HG03103 (cell line): Measurements from ENCODE around the gene PTTG1IP.

Experiments
- ATAC-seq: cut with Tn5 transposase; IDR thresholded peaks from one replicate; pipeline ENCODE4 v1.9.1; 2021; ENCODE audit warnings: low read depth; ENCODE audit not compliant: unreplicated experiment

PTTG1IP gene

DNA sequence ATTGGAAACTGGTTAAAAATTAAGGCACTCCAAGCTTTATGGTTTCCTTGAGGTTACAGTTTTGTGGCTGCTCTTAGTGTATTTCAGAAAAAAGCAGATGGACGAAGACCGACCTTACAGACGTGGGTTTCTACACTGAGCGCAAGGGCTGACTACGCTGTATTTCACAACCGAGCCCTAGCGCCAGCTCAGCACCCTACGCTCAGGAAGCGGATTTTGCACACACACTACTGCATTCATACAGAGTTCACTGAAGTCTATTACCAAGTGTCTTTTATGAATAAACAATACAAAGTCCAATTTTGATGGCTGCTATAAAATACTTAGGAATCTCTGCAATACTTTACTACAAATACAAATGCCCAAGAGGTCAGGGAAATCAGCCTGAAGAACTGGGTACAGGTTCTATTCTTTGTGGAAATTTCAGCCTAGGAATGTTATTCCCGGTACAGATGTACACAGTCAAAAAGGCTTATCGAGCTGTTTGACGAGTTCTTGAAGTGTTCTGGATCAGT is 23.8 kb downstream of the PTTG1IP start:
- ATAC-seq, result no peak

DNA sequence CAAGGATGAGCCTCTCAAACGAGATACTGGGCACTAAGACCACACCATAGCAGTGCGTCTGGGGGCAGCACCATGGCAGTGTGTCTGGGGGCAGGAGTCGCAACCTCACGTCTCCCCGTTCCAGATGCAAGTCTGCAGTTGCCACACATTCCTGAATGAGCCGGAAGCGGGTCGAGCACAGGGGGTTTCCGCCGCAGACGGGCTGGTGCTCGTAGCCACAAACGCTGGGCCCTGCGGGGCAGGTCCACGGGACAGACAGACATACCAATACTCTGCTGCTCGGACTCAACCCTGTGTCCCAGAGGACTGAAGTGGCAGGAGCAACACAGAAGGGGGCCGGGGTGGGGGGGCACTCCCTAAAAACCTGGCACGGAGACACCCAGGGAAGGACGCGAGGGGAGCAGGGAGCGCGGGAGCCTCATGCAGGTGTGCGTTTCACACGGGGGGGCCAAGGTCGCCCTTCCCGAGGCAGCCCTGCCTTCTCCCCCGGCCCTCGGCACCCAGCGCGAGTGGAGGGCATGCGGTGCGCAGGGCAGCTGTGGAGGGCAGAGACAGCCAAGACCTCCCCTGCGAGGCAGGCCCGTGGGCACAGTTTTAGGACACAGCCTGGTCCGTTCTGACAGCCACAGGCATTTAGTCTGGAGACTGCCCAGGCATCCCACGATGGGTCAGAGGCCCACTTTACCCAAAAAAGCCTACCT is 24.5 kb downstream of the PTTG1IP start:
- ATAC-seq, result no peak

DNA sequence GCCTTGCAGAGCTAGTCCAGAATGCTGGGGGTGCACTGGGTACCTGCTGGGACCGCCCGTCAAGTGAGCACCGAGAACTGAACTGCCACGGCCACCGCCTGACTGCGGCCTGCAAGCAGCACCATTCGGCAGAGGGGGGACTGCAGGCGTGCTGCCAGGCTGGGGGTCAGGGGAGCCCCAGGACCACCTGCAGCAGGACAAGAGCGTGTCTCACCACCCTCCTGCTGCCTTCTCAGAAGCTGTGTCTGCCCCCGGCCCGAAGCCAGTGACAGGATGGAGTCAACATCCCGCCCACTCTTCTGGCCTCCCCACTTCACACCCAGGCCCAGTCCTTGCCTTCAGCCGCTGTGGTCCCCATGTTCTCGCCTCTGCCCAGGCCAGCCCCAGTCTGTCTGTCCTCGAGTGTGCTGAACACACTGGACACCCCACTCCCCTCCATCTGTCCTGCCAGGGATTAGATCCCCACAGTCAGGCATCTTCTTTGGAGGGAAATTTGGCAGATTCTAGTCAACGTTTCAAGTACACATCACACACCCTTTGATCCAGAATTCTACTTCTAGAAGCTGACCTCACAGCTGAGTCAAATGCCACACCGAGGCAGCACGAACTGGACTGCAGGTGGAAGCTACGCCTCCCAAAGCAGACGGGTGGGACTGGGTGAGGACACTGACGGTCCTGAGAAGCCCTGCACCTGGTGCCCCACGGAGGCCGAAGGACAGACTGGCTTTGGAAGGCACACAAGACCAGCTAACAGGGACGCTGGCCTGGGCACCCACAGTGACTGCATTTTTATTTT is 26.0 kb downstream of the PTTG1IP start:
- ATAC-seq, result no peak

DNA sequence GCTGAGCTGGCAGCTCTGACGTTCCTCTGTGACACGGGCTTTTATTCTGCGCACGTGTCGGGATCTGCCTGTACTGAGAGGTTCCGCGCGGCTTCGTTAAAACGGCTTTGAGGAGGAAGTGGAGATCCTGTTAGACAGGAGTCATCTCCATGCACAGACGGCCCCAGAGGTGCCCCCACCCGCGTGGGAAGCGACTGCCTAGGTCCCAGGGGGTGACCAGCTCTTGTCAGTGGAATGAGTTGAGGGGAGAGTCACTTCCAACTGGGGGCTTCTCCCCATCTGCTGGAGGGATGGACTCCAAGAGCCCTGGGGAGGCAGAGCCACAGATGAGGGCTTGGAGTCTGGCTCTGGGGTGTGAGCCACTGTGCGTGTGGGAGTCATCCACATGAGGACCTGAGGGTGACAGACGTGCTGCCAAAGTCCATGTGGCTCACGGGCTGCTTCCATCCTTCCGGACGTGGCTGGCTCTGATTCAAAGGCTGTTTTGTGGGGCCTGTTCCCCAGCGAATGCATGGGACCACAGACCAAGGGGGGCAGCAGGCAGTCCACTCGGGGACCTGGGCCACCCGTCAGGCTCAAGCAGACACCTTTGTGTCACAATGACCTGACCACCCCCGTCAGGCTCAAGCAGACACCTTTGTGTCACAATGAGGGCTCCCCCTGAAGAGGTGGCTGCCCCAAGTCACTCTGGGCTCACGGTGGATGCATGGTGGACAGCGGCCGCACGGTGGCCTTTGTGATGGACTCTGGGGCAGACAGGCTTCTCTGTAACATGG is 26.8 kb downstream of the PTTG1IP start:
- ATAC-seq, result no peak

DNA sequence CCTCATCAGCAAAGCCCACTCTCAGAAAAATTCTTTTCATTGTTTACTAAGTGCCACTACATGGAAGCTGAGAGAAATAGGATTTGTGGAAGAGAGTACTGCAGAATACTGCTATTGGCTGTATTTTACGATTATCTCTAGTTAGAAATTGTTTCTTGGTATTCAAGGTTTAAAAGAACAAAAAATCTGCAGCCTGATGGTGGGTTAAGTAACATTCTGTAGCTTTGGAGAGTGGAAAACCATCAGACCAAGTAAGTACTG is 27.3 kb downstream of the PTTG1IP start:
- no peak for ATAC-seq

DNA sequence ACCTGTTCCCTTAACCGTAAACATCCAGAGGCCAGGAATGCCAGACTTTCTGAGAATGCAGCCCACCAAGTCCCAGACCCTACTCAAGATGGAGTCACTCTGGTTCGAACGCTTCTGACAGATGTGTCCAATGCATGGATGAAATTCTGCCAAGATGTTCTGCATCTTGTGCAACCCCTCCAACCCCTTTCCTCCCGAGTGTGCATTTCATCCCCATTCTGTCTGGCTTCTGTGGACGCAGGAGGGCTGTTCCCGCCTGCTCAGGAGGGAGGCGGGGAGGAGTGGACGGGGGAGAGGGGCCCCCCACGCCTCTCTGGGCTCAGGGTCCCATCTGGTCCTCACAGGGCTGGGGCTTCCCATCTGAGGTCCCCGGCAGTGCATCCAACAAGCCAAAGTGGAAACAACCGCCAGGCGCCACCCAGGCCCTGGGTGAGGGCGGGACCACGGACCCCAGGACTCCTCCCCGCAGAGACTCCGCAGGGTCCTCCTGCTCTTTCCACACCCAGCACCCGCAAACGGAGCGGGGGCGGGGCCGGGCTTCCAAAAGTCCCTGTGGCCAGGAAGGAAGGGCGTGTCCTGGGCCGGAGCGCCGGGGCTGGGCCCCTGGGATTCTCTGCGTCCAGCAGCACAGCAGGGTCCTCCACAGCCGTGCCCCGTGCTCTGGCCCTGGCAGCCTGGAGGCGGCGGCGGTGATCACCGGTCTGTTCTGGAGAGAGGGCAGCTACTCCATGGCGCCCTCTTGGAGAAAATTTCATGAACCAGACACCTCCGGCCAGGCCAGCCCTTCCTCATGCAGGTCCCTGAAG is 27.9 kb downstream of the PTTG1IP start:
- ATAC-seq, result peak; percentile 49

DNA sequence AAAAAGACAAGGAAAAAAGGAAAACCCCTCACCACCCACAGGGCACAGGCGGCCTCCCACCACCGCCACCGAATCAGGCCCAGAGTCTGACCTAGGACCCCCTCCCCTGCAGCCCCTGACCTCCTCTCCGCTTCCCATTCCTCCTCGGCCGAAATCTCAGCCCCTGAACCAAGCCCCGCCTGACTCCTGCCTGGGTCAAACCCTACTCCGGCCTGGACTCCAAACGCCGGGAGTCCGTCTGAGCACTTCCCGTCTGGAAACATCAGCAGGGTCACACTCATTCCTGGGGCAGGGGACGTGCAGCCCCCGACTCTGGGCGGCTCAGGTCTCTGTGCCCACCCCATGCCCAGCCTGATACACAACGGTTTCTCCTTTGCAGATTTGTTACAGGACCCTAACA is 29.2 kb downstream of the PTTG1IP start:
- ATAC-seq, result no peak

DNA sequence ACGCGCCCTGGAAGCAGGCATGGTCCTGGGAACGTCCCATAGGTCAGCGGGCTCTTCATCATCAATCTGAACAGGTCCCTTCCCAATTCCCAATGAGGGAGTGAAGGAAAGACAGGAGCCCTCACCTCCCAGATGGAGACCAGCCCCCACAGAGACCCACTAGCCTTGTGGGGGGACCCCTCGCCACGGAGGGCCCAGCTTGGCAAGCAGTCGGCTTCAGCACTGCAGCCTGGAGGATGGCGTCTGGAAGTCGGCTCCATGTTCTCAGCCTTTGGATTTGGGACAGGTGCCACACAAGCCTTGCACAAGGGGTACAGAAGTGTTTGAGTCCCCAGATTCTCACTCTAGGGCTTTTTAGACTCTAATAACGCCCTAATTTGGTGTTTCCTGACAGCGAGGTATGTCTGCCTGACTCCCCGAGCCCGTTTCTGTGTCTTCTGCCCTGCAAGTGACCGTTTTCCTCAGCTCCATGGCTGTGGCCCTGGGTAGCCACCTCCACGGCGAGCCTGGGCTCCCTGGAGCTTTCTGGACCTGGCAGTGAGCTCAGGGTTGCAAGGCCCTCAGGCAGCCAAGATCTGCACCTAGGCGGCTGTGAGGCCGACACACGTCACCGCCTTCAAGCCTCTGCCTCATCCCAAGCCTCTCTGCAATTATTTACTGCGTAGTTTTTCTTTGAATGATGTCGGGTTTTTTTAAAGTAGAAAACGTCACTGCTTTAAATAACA is 30.6 kb downstream of the PTTG1IP start:
- ATAC-seq, result no peak

DNA sequence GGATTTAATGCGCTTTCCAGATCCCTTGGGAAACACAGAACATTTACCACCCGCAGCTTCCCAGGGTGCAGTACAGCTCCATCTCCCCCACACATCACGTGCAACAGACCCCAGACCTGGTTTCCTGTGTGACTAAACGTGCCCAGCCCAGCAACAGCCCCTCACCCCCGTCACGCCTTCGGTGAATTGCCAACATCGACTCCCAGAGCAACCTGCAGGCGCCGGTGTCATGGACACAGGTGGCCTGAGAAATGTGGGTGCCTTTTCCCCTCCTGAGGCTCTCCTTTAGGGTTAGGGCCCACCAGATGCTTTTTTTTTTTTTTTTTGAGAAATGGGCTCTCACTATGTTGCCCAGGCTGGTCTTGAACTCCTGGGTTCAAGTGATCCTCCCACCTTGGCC is 31.4 kb downstream of the PTTG1IP start:
- no peak for ATAC-seq

DNA sequence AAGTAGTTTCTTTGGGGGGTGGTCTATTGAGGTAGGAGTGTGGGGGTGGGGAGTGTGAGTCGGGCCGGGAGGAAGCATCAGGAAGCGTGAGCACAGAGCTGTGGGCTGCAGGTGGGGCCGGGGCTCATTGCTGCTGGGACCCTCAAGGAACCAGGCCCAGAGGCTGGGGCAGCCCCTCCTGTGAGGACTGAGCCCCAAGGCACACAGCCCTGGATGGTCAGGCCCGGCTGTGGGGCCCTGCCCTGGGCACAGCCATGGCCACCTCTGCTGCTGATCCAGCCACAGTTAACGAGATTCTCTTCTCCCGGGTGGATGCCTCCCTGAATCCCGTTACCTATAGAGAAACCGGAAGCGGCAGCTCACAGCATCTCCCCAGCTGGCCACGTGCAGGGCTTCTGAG is 32.7 kb downstream of the PTTG1IP start:
- no peak for ATAC-seq

DNA sequence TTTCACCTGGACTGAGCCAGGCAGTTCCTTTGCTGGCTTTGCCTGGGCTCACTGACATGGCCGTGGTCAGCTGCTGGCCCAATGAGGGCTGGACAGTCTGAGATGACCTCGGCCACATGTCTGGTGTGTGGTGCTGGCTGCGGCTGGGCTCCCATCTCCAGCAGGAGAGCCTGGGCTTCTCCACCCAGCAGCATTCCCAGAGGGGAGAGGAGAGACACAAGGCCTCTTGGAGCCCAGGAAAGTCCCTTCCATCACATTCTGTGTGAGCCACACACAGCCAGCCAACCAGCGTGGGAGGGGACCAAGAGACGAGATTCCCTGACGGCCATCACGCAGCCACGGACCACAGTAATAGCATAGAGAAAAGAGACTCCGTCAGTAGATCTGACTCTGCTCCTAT is 34.5 kb downstream of the PTTG1IP start:
- no peak for ATAC-seq

DNA sequence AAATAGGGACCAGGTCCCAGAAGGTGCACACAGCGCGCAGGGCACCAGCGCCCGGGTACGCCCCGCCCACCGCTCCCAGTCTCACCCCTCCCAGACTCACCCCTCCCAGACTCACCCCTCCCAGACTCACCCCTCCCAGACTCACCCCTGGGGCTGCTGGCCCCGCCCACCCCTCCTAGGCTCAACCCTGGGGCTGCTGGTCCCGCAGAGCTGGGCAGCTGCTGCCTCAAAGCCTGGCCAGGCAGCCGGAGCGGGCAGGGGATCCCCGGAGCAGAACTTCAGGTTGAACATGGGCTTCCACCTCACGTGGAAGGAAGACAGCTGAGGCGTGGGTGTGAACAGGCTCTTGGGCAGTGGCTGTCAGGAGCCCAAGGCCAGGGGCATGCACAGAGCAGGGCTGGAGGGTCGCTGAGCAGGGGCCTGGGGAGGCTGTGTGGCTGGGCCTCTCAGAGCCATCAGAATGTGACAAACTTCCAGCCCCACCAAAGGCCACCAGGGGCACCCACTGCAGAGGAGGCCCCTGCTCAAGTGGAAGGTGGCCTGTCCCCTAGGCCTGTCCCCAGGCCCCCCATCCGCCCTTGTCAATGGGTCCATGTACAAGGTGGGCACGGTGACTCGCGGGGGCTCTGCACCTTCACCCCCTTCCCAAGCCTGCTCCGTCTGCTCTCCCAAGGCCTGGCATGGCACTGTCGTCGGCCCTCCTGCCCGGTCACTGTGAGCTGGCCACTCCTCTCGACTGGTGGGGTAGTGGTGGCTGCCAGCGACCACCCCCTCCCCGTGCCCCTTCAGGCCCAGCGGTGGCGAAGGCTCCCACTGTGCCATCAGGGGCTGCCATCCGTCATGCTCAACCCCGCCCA is 35.2 kb downstream of the PTTG1IP start:
- ATAC-seq, result no peak

DNA sequence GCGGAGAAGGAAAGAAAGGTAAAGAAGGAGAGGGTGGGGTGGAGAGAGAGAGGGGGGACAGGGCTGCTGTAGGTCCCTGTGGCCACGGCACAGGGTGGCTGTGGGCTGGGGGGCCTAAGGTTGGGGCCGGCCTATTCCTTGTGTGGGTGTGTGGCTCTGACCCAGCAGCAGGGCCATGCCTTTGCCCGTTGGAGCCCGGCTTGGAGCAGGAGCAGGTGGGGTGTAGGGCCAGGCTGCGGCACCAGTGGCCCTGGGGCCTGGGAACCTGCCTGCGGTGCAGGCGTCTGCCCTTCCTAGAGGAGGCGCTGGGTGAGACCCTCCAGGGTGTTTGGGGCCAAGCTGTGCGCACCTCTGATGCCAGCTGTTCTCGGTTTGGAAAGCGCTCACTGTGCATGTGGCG is 36.0 kb downstream of the PTTG1IP start:
- no peak for ATAC-seq

DNA sequence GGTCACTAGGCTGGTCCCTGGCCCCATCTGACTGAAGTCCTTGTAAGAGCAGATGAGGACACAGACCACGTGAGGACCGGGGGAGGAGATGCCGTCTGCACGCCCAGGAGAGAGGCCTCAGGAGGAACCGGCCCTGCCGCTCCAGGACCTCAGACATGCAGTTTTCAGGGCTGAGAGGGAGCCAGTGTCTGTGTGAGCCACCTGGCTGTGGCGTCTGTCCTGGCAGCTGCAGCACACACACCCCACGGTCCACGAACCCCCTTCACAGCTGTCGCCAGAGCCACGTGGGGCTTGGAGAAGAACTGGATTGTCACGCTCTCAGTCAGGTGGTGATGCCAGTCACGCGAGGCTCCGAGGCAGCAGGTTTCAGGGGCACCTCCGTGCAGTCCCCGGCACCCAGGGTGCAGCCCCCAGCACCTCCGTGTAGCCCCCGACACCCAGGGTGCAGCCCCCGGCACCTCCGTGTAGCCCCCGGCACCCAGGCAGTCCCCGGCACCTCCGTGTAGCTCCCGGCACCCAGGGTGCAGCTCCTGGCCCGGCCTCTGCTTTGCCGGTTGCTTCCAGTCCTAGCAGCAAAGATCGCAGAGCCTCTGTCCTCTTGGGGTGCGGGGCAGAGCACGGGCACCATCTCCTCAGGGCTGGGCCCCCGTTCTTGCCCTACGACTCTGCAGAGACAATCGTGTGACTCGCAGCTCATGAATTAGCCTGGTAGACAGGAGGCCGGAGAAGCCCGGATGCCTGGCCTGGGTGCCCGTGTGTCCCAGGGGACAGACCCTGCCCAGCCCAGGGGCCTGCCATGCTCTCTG is 36.6 kb downstream of the PTTG1IP start:
- no peak for ATAC-seq

DNA sequence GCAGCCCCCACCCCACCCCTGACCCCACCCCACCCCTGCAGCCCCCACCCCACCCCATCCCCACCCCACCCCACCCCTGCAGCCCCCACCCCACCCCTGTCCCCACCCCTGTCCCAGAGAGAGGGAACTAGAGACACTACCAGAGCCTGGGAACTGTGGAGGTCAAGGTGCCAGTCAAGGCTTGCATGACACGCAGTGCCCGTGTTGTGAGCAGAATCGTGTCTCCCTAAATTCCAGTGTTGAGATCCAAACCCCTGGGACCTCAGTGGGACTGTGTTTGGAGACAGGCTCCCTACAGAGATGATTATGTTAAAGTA is 37.2 kb downstream of the PTTG1IP start:
- ATAC-seq, result no peak

DNA sequence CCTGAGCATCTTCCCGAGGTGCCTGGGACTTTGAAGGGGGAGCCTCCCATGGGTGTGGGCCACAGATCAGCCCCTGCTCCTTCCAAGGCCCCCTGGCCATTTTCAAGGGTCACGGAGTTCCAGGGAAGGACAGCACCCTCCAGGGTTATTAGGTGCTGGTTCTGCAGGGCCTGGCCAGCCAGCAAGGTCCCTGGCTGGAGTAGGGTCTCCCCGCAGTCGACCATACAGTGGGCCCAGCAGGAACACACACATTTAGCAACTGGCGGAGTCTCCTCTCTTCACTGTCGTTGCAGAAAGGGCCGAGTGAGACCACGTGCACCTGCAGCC is 37.9 kb downstream of the PTTG1IP start:
- ATAC-seq, result no peak

DNA sequence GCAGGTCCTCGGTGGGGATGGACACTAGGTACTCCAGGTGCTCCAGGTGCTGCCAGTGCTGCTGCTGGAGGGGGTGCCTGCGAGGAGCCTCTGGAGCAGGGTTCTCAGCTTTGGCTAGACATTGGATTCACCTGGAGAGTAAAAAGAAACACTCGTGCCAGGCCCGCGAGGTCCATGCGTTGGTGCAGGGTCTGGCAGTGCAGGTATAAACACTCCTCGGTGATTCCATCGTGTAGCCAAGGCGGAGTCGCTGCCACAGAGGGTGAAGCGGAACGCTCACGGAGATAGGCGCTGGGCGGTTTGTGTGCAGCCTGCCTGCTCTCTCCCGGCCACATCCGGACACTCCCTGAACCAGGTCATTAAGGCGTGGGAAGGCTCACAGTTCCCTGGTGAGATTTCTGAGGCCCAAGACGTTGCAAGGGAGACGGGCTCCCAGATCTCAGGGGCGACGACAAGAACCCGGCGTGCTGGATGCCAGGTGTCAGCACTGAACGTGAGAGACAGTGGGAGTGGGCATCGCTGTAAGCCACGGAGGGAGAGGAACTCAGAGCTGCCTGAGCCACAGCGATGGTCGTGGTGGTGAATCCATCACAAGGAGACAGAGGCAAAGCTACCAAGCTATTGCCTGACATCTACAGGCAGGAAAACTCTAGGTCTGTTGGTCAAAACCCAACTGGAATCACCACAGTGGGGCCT is 38.4 kb downstream of the PTTG1IP start:
- ATAC-seq, result no peak
